ENCODE results near the gene USF3. TPM values are rescaled to one million over a fixed set of nuclear protein-coding genes. Genes with fewer than 3 reads are reported as not detected.

USF3 gene
- total RNA-seq, 2 experiments from 2014 or later = 12.9 to 19.6 TPM

DNA sequence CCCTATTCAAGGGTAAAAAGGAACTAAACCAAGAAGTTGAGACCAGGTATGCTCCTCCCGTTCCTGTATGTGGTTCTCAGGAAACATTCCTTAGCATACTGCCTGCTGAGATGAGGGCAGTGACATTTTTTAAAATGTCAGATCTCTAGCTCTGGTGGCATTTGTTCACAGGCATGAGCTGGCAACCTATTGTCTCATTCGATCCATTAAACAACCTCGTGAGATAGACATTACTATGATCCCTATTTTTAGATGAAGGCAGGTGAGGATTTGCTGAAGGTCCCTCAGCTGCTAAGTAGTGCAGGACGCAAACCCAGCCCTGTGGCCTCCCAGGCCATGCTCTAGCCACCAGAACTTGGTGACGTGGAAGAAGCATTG is 89.2 kb downstream of the USF3 start:
- Mint-ChIP-seq H3K36me3 (ENCODE audit: low read depth) (peaks cover 42% of the 10 kb centered on the region), H3K27ac (peak overlapping the region; percentile 75), H3K9me3 (ENCODE audit: low read depth) (no peaks in the 10 kb centered on the region), H3K27me3 (no peaks in the 10 kb centered on the region), H3K4me1 (peaks cover 27% of the 10 kb centered on the region), H3K4me3 (peak overlapping the region; percentile 8)
- ChIA-PET POLR2A (no interaction called here), CTCF (interaction anchor here (1.0 to 1.1 kb wide), 2 partner anchors 18 to 113 kb away, joined by 3 to 4 read pairs; no protein-coding TSS in a partner anchor)
- ATAC-seq (peak; percentile 55), DNase-seq (no peak)
- intact Hi-C loops (cut with DNase I, micrococcal nuclease) = no loop called here

- Mint-ChIP-seq H3K36me3 (ENCODE audit: low read depth) (peaks cover 38% of the 10 kb centered on the region), H3K27ac (peak overlapping the region; percentile 75), H3K27me3 (no peaks in the 10 kb centered on the region), H3K4me1 (peaks cover 27% of the 10 kb centered on the region), H3K9me3 (ENCODE audit: low read depth) (no peaks in the 10 kb centered on the region), H3K4me3 (peak overlapping the region; percentile 8)
- CTCF ChIA-PET = interaction anchor here (1.0 to 1.3 kb wide), 2 partner anchors 72 to 113 kb away, joined by 3 to 4 read pairs; no protein-coding TSS in a partner anchor
- DNase-seq = peak; percentile 71
- POLR2A ChIA-PET = no interaction called here
- ATAC-seq = peak; percentile 98
- intact Hi-C loops (cut with DNase I, micrococcal nuclease) = no loop called here
These were observed 89.8 kb downstream of the USF3 start for GRCh38 chr3:113606539-113607218.

GRCh38 chr3:113602836-113603235 is 93.6 kb downstream of the USF3 start:
- no peak overlapping the region for H3K27ac Mint-ChIP-seq
- no peak for ATAC-seq
- no peak overlapping the region for H3K4me3 Mint-ChIP-seq
- ChIA-PET POLR2A (interaction anchor here (0.7 kb wide), 1 partner anchor 381 kb away, joined by 3 read pairs; no protein-coding TSS in a partner anchor), CTCF (no interaction called here)
- no peaks in the 10 kb centered on the region for H3K9me3 Mint-ChIP-seq (ENCODE audit: low read depth)
- DNase-seq = no peak
- H3K27me3 Mint-ChIP-seq = no peaks in the 10 kb centered on the region
- intact Hi-C loops (cut with DNase I, micrococcal nuclease) = no loop called here
- peaks cover 27% of the 10 kb centered on the region for H3K36me3 Mint-ChIP-seq (ENCODE audit: low read depth)
- peaks cover 24% of the 10 kb centered on the region for H3K4me1 Mint-ChIP-seq

DNA sequence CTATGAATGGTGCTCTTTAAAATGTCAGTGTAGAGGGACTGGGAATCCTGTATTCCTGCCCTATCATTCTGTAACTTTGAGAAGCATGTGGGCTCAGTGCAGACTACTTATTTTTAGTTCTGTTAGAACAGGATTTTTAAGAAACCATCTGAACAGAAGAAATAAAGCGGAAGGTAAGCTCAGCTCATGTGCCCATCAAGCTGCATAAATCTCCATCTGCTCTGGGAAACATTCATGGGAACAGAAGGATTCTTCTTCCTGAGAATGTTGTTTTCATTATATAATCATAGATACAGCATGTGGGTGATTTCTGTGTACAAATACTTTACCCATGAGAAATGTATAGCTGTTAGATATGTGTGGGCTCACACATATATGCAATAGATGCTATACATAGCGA is 94.2 kb downstream of the USF3 start:
- ChIA-PET POLR2A (interaction anchor here (0.7 kb wide), 1 partner anchor 381 kb away, joined by 3 read pairs; no protein-coding TSS in a partner anchor), CTCF (no interaction called here)
- Mint-ChIP-seq H3K4me1 (peaks cover 18% of the 10 kb centered on the region), H3K4me3 (no peak overlapping the region), H3K27me3 (no peaks in the 10 kb centered on the region), H3K27ac (no peak overlapping the region), H3K9me3 (ENCODE audit: low read depth) (no peaks in the 10 kb centered on the region), H3K36me3 (ENCODE audit: low read depth) (peaks cover 22% of the 10 kb centered on the region)
- ATAC-seq (no peak), DNase-seq (no peak)
- intact Hi-C loops (cut with DNase I, micrococcal nuclease) = no loop called here

DNA sequence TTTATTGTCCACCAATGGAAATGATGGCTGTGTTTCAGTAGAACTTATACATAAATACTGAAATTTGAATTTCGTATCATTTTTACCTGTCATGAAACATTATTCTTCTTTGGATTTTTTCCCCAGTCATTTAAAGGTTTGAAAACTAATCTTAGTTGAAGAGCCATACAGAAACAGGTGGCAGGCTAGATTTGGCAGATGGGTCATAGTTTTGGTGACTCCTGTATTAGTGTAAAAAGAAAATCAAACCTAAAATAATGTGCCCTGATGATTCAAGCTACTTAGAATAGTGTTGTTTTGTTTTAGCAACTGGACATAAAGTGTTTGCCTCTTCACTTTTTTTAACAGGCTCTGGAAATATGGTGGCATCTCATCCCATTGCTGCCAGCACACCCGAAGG is 95.2 kb downstream of the USF3 start:
- H3K27ac Mint-ChIP-seq = no peak overlapping the region
- H3K9me3 Mint-ChIP-seq (ENCODE audit: low read depth) = no peaks in the 10 kb centered on the region
- ATAC-seq (no peak), DNase-seq (no peak)
- ChIA-PET CTCF (interaction anchor here (0.6 kb wide), 1 partner anchor 538 kb away, joined by 3 read pairs; no protein-coding TSS in a partner anchor), POLR2A (interaction anchor here (0.9 kb wide), 1 partner anchor 11 kb away, joined by 3 read pairs; no protein-coding TSS in a partner anchor)
- no peak overlapping the region for H3K4me3 Mint-ChIP-seq
- peaks cover 15% of the 10 kb centered on the region for H3K36me3 Mint-ChIP-seq (ENCODE audit: low read depth)
- H3K27me3 Mint-ChIP-seq = no peaks in the 10 kb centered on the region
- intact Hi-C loops (cut with DNase I, micrococcal nuclease) = no loop called here
- H3K4me1 Mint-ChIP-seq = peaks cover 8% of the 10 kb centered on the region

DNA sequence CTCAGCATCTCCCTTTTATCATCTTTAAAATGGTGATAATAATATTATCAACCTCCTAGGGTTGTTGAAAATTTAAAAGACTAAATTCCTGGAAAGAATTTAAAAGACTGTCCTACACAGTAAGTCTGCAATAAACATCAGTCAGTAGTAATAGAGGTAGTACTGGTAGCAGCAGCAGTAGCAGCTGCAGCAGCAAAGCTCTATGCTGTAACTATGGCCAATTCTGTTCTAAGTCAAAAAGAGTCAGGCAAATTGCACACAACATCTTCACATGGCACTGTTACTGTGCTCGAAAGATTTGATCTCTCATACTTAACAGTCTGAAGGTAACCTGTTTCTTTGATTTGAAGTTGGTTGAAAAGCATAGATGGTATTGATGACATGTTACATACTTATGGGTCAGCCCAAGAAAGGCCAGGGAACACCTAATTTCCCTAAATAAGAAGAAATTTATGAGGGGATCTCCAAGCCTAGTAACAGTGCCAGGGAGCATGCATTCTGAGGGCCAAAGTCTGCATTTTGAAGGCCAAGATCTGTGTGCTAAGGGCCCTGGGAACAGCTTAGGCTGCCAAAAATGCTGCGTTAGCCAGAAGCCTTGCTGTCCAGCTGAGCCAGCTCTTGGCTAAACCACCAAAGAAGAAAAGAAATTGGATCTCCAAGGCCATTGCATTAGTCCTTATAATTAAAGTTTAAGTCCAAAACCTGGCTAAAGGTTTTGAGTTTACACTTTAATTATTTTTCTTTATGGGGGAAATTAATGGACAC is 95.8 kb downstream of the USF3 start:
- peaks cover 5% of the 10 kb centered on the region for H3K4me1 Mint-ChIP-seq
- H3K9me3 Mint-ChIP-seq (ENCODE audit: low read depth) = no peaks in the 10 kb centered on the region
- intact Hi-C loops (cut with DNase I, micrococcal nuclease) = no loop called here
- ChIA-PET CTCF (no interaction called here), POLR2A (interaction anchor here (0.6 to 0.9 kb wide), 2 partner anchors 12 to 16 kb away, joined by 3 to 5 read pairs; no protein-coding TSS in a partner anchor)
- H3K4me3 Mint-ChIP-seq = no peak overlapping the region
- no peak overlapping the region for H3K27ac Mint-ChIP-seq
- peaks cover 15% of the 10 kb centered on the region for H3K36me3 Mint-ChIP-seq (ENCODE audit: low read depth)
- DNase-seq (no peak), ATAC-seq (no peak)
- no peaks in the 10 kb centered on the region for H3K27me3 Mint-ChIP-seq

Other genes starting within 250 kb of the USF3 start
- gene SPICE1, start 181.5 kb downstream of the USF3 start, total RNA-seq = 10 to 100 TPM; 31.9 to 32.8 TPM
- 10 to 100 TPM; 19.0 to 19.7 TPM for gene SIDT1, start 164.1 kb downstream of the USF3 start, total RNA-seq
- gene NAA50, start 49.6 kb upstream of the USF3 start, total RNA-seq = 100 to 1,000 TPM in 1 of 2 experiments, 10 to 100 TPM in 1; 97.1 to 122 TPM
- 10 to 100 TPM; 45.2 to 48.3 TPM for gene ATP6V1A, start 50.4 kb upstream of the USF3 start, total RNA-seq
- gene GRAMD1C, start 142.1 kb upstream of the USF3 start, total RNA-seq = under 1 TPM; 0.87 to 0.97 TPM

All from activated CD4-positive, alpha-beta T cell treated with anti-CD3 and anti-CD28 coated beads for 36 hours (primary cell).